ENCODE results near the gene NHERF1. TPM values are rescaled to one million over a fixed set of nuclear protein-coding genes. Genes with fewer than 3 reads are reported as not detected.

The NHERF1 gene
- total RNA-seq, 4 donors from 2014 or later: 21.9 to 63.4 (median 43.8) TPM

GRCh38 chr17:74801896-74802295 lies 53.5 kb downstream of the NHERF1 start:
- TF ChIP-seq POLR2A (IDR thresholded peaks at IDR 0.05) (no peak), CTCF (IDR thresholded peaks at IDR 0.05) (no peak)
- WGBS, 2 donors: 68 to 81% methylated on average over 8 of the region's 8 CpGs
- Histone ChIP-seq H3K4me3 (replicated peaks in 1 of 3) (no peak overlapping the region), H3K27me3 (no peaks in the 10 kb centered on the region), H3K36me3 (no peaks in the 10 kb centered on the region), H3K4me1 (peaks cover 28 to 80% of the 10 kb centered on the region in 2 donors), H3K27ac (no peak overlapping the region), H3K9me3 (no peaks in the 10 kb centered on the region)
- no peak for DNase-seq
- intact Hi-C loops (cut with DNase I): no loop called here

- intact Hi-C loops (cut with DNase I): no loop called here
- H3K9me3 ChIP-seq: no peaks in the 10 kb centered on the region
- no peaks in the 10 kb centered on the region for H3K36me3 ChIP-seq
- peaks cover 33 to 82% of the 10 kb centered on the region in 2 donors for H3K4me1 ChIP-seq
- TF ChIP-seq POLR2A (IDR thresholded peaks at IDR 0.05): no peak
- TF ChIP-seq CTCF (IDR thresholded peaks at IDR 0.05): no peak
- DNase-seq: peak; percentile 60 to 65
- no peaks in the 10 kb centered on the region for H3K27me3 ChIP-seq
- no peak overlapping the region for H3K4me3 ChIP-seq (replicated peaks in 1 of 3)
- peak overlapping the region in 2 of 3 donors; percentile 13 to 17 for H3K27ac ChIP-seq
- 53 to 64% methylated on average over 10 to 12 of the region's 12 CpGs for WGBS, 2 donors
Observed at GRCh38 chr17:74803388-74803930, 55.0 kb downstream of the NHERF1 start.

GRCh38 chr17:74803971-74804370 lies 55.5 kb downstream of the NHERF1 start:
- H3K27me3 ChIP-seq: no peaks in the 10 kb centered on the region
- H3K9me3 ChIP-seq: no peaks in the 10 kb centered on the region
- no peak overlapping the region for H3K4me3 ChIP-seq (replicated peaks in 1 of 3)
- no peaks in the 10 kb centered on the region for H3K36me3 ChIP-seq
- no peak for DNase-seq
- peaks cover 33 to 77% of the 10 kb centered on the region in 2 donors for H3K4me1 ChIP-seq
- intact Hi-C loops (cut with DNase I): no loop called here
- 79 to 84% methylated on average over 5 of the region's 5 CpGs for WGBS, 2 donors
- peak overlapping the region in 1 of 3 donors; percentile 13 for H3K27ac ChIP-seq
- no peak for TF ChIP-seq CTCF (IDR thresholded peaks at IDR 0.05)
- TF ChIP-seq POLR2A (IDR thresholded peaks at IDR 0.05): no peak

- no peak for DNase-seq
- intact Hi-C loops (cut with DNase I): no loop called here
- H3K36me3 ChIP-seq: no peaks in the 10 kb centered on the region
- TF ChIP-seq POLR2A (IDR thresholded peaks at IDR 0.05) (no peak), CTCF (IDR thresholded peaks at IDR 0.05) (no peak)
- peak overlapping the region in 1 of 3 donors; percentile 30 for H3K27ac ChIP-seq
- 69 to 78% methylated on average over 4 of the region's 7 CpGs for WGBS, 2 donors
- no peaks in the 10 kb centered on the region for H3K9me3 ChIP-seq
- H3K4me3 ChIP-seq (replicated peaks in 1 of 3): no peak overlapping the region
- peaks cover 33 to 70% of the 10 kb centered on the region in 2 donors for H3K4me1 ChIP-seq
- no peaks in the 10 kb centered on the region for H3K27me3 ChIP-seq
Observed at GRCh38 chr17:74804683-74805082, 56.3 kb downstream of the NHERF1 start.

- 78 to 89% methylated on average over 4 to 9 of the region's 15 CpGs for WGBS, 2 donors
- peak overlapping the region in 2 of 3 donors; percentile 25 to 70 for H3K27ac ChIP-seq
- DNase-seq: no peak
- H3K4me1 ChIP-seq: peaks cover 28 to 67% of the 10 kb centered on the region in 2 donors
- H3K27me3 ChIP-seq: no peaks in the 10 kb centered on the region
- TF ChIP-seq POLR2A (IDR thresholded peaks at IDR 0.05): no peak
- TF ChIP-seq CTCF (IDR thresholded peaks at IDR 0.05): no peak
- intact Hi-C loops (cut with DNase I): no loop called here
- no peak overlapping the region for H3K4me3 ChIP-seq (replicated peaks in 1 of 3)
- H3K36me3 ChIP-seq: no peaks in the 10 kb centered on the region
- no peaks in the 10 kb centered on the region for H3K9me3 ChIP-seq
Observed at GRCh38 chr17:74805591-74805991, 57.2 kb downstream of the NHERF1 start.
